Measurements from ENCODE around the gene DYSF. TPM values are rescaled to one million over a fixed set of nuclear protein-coding genes. Genes with fewer than 3 reads are reported as not detected.

The DYSF gene
- polyA plus RNA-seq, 1 of the 3 experiments (the other 2 are of a cell fraction) = 0.10 TPM

DNA sequence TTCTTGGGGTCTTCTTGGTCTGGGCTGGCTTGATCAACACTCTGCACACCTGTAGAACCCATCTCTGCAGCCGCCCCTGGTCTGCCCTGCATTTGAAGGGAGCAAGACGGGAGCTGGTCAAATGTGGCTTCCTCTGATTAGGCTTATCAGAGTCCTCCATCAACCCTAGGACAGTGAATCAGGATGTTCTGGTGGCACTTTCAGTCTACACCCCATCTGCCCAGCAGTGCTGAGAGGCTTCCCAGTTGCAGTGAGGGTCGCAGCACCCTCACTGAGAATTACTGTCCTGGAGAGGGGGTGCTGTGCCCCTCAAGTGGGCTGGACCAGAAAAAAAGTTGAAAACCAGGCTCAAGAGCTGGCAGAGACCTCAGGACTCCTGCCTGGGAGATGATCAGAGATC, 152.9 kb downstream of the DYSF start:
- no peaks in the 10 kb centered on the region for H3K79me2 ChIP-seq (ENCODE audit: insufficient read depth)
- no peak overlapping the region for H3K9ac ChIP-seq
- H3K4me1 ChIP-seq (ENCODE audit: control insufficient read depth in 1 of 2, insufficient read depth in 2 of 2, low read depth in 1 of 2, low read length in 1 of 2) = peaks cover 0 to 5% of the 10 kb centered on the region in 2 experiments; a peak in 1 of 4 replicates
- H3K9me3 ChIP-seq = no peaks in the 10 kb centered on the region
- no peaks in the 10 kb centered on the region for H3K9me2 ChIP-seq
- no peaks in the 10 kb centered on the region for H3K36me3 ChIP-seq (replicated peaks in 1 of 2; ENCODE audit: control insufficient read depth in 1 of 2, insufficient read depth in 2 of 2, low read length in 1 of 2)
- no peaks in the 10 kb centered on the region for H3F3A ChIP-seq (replicated peaks; ENCODE audit: insufficient read depth)
- no peaks in the 10 kb centered on the region for H4K20me1 ChIP-seq (ENCODE audit: insufficient read depth)
- no peak overlapping the region for H2AFZ ChIP-seq (ENCODE audit: low read depth)
- H3K27me3 ChIP-seq (ENCODE audit: insufficient read depth) = no peaks in the 10 kb centered on the region; the same call in 1 of the 2 replicates
- H3K27ac ChIP-seq (ENCODE audit: low read depth in 2 of 2, low read length in 1 of 2) = no peak overlapping the region
- TF ChIP-seq FOXJ3 (CRISPR knock-in tag; IDR thresholded peaks at IDR 0.05) (no peak), GABPA (IDR thresholded peaks at IDR 0.05; ENCODE audit: low read depth) (no peak), FOSL2 (IDR thresholded peaks at IDR 0.05; ENCODE audit: borderline replicate concordance, low read depth) (no peak), FOXM1 (IDR thresholded peaks at IDR 0.05; ENCODE audit: low read depth) (no peak), SIN3A (IDR thresholded peaks at IDR 0.05; ENCODE audit: borderline replicate concordance, low read depth, low read length) (no peak), MAX (IDR thresholded peaks at IDR 0.05; ENCODE audit: low read depth) (no peak), NRF1 (IDR thresholded peaks at IDR 0.05; ENCODE audit: low read depth, low read length) (no peak), GATA2 (CRISPR knock-in tag; IDR thresholded peaks at IDR 0.05) (no peak), TEAD4 (IDR thresholded peaks at IDR 0.05; ENCODE audit: borderline replicate concordance, insufficient read depth) (no peak), RXRA (IDR thresholded peaks at IDR 0.05; ENCODE audit: borderline replicate concordance, low read depth) (no peak)
- TF ChIP-seq, protein P1, sequence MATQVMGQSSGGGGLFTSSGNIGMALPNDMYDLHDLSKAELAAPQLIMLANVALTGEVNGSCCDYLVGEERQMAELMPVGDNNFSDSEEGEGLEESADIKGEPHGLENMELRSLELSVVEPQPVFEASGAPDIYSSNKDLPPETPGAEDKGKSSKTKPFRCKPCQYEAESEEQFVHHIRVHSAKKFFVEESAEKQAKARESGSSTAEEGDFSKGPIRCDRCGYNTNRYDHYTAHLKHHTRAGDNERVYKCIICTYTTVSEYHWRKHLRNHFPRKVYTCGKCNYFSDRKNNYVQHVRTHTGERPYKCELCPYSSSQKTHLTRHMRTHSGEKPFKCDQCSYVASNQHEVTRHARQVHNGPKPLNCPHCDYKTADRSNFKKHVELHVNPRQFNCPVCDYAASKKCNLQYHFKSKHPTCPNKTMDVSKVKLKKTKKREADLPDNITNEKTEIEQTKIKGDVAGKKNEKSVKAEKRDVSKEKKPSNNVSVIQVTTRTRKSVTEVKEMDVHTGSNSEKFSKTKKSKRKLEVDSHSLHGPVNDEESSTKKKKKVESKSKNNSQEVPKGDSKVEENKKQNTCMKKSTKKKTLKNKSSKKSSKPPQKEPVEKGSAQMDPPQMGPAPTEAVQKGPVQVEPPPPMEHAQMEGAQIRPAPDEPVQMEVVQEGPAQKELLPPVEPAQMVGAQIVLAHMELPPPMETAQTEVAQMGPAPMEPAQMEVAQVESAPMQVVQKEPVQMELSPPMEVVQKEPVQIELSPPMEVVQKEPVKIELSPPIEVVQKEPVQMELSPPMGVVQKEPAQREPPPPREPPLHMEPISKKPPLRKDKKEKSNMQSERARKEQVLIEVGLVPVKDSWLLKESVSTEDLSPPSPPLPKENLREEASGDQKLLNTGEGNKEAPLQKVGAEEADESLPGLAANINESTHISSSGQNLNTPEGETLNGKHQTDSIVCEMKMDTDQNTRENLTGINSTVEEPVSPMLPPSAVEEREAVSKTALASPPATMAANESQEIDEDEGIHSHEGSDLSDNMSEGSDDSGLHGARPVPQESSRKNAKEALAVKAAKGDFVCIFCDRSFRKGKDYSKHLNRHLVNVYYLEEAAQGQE (IDR thresholded peaks at IDR 0.05; ENCODE audit: low read depth, low read length) = no peak
- TF ChIP-seq, protein P2, sequence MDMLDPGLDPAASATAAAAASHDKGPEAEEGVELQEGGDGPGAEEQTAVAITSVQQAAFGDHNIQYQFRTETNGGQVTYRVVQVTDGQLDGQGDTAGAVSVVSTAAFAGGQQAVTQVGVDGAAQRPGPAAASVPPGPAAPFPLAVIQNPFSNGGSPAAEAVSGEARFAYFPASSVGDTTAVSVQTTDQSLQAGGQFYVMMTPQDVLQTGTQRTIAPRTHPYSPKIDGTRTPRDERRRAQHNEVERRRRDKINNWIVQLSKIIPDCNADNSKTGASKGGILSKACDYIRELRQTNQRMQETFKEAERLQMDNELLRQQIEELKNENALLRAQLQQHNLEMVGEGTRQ (IDR thresholded peaks at IDR 0.05; ENCODE audit: borderline replicate concordance, low read depth, low read length) = no peak
- TF ChIP-seq, protein P3, sequence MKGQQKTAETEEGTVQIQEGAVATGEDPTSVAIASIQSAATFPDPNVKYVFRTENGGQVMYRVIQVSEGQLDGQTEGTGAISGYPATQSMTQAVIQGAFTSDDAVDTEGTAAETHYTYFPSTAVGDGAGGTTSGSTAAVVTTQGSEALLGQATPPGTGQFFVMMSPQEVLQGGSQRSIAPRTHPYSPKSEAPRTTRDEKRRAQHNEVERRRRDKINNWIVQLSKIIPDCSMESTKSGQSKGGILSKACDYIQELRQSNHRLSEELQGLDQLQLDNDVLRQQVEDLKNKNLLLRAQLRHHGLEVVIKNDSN (IDR thresholded peaks at IDR 0.05; ENCODE audit: borderline replicate concordance, low read depth) = no peak
- 28% methylated on average over 2 of the region's 3 CpGs for WGBS (ENCODE audit: low lambda C conversion rate)
- DNase-seq = peak; percentile 14
- CTCF ChIA-PET = interaction anchor here (1.0 to 2.0 kb wide), 3 partner anchors 172 to 317 kb away, joined by 3 to 5 read pairs (median 4); no protein-coding TSS in a partner anchor
- H3K4me2 ChIP-seq = no peak overlapping the region
- POLR2A ChIA-PET = interaction anchor here (0.7 kb wide), 1 partner anchor 31 kb away, joined by 3 read pairs; no protein-coding TSS in a partner anchor
- no peak overlapping the region for H3K4me3 ChIP-seq (ENCODE audit: low read depth in 2 of 2, low read length in 1 of 2)
